ENCODE results near the gene CDH22.

CDH22 gene

DNA sequence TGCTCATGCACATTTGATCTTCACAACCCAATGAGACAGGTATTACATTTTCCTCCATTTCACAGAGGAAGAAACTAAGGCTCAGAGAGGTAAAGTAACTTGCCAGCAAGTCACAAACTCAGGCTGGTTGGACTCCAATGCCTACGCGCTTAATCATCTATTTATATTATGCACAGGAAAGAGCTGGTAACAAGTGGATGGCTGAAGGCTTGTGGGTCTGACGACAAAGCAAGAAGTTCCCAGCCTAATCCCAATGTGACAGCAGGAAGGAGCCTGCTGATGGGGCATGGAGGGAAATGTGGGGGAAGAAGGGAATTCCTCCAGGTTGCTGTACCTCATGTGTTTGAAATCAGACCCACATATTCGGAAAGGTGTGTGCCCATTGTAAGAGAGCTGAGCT lies 3.9 kb downstream of the CDH22 start:
- no peak for DNase-seq (ENCODE audit: extremely low spot score, insufficient read length, low read depth)
- no peak for FAIRE-seq

DNA sequence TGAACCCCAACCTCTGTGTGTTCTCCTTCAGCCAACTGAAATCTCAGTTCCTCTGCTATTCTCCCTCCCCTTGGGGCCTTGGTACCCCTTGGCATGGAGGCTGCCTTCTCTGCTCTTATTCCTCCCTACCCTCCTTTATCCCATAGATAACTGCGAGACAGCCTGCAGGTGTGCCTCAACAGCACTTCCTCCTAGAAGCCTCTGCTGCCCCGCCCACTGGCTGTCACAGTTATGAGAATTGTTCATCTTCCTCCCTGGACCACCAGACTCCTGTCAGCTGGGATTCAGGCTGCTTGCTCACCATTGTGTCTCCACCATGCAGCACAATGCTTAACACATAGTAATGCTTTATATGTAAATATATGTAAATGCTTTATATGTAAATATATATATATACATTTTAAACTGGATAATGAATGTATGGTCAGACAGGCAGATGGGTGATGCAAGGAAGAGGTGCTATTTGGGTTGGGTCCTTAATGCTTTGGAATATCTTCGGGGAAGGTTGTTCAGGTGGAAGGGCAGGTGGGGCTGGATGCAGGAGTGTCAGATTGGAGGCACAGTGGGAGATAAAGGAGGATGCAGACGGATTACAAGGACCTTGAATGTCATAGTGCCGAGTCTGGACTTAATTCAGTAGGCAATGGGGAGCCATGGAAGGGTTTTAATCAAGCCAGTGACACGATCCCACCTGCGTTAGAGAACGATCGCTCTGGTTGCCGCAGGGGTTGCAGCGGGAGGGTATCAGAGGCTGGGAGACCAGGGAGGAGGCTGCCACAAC lies 4.9 kb downstream of the CDH22 start:
- FAIRE-seq (no peak), DNase-seq (ENCODE audit: extremely low spot score, insufficient read length, low read depth) (no peak)

DNA sequence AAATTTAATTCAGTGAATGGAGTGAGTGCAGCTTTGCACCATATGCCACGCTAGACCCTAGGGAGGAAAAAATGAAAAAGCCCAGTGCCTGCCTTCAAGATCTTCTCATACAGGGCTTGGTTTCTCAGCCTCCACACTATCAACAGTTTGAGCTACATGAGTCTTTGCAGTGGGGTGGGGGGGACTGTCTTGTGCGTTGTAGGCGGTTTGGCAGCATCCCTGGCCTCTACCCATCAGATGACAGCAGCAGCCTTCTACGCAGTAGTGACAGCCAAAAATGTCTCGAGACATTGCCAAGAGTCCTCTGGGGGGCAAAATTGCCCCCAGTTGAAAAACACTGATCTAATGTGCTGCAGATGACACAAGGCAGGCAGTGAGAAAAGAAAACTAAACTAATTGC lies 6.2 kb downstream of the CDH22 start:
- DNase-seq (ENCODE audit: extremely low spot score, insufficient read length, low read depth) (no peak), FAIRE-seq (no peak)

DNA sequence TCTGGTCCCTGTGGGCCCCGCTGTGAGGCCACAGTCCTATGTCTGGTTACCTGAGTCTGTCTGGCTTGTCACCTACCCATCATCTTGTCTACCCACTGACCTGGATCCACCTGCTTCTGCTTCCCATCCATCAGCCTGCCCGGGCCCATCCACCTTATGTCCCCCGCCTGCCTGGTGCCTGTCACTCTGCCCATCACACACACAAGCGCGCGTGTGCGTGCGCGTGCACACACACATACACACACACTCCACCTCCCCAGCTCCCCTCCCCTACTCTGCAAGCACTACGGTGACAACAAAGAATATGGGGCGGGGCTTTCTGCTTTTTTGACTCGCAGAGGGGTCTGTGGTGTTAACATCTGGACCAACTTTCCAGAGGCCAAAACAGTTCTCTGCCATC lies 8.0 kb downstream of the CDH22 start:
- no peak for DNase-seq (ENCODE audit: extremely low spot score, insufficient read length, low read depth)
- no peak for FAIRE-seq

DNA sequence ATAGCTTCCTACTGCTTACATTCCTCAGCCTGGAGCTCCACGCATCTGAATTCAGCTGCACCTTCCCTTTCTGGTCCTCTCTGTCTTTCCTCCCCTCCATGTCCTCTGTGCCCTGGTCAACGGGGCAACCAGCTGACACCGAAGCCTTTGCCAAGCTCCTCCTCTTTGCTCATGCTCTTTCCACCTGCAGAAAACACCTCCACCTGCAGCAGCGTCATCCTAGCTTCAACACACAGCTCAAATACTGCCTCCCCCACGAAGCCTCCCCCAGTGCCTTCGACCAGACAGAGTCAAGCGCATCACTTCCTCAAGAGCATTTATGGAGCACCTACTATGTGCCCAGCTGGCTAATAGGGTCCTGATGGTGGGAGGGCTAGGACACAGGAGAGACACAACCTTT lies 9.2 kb downstream of the CDH22 start:
- FAIRE-seq (no peak), DNase-seq (ENCODE audit: extremely low spot score, insufficient read length, low read depth) (no peak)

DNA sequence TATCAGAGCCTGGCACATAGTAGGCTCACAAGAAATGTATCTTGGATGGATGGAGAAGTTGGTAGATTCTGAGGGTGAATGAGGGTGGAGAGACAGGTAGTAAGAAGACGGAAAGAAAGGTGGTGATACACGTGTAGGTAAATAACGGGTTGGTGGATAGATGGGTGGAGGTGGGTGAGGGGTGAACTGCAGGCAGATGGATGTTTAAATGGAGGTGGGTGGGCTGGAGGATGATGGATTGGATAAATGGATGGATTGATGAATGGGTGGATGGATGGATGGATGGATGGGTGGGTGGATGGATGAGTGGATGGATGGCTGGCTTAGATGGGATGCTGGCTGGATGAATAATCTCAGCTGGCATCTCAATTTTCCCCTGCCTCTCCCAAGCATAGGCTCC lies 9.9 kb downstream of the CDH22 start:
- FAIRE-seq: no peak
- DNase-seq (ENCODE audit: extremely low spot score, insufficient read length, low read depth): no peak

DNA sequence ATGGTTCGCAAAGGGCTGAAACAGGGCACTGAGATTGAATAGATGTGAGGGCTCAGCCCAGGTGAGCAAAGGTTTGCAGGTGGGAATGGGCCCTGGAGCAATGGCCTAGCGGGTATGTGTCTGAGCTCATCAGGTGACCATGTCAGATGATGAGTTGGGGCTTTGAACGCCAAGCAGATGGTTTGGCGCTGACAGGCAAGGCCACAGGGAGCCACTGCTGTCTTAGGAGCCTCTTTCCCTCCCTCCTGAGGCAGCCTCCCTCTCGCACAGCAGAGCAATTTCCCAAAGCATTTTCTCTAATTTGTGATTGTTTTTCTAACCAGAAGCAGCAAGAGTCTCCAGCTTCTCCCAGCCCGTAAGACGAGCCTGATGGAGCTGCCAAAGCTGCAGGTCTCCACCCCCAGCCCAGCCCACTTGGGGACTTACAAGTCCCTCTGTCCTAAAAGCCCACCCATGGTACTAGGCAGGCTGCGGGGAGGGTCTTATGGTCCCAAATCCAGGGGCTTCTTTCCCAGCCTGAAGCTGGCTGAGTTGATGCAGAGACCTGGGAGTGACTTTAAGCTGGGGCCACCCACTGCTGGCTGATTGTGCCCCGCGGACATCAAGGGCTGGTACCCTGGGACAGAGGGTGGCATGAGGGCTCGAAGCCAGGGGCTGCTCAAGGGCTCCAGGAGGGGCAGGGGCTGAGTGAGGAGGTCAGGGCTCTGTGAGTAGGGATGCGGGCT lies 11.6 kb downstream of the CDH22 start:
- FAIRE-seq (no peak), DNase-seq (ENCODE audit: extremely low spot score, insufficient read length, low read depth) (no peak)

DNA sequence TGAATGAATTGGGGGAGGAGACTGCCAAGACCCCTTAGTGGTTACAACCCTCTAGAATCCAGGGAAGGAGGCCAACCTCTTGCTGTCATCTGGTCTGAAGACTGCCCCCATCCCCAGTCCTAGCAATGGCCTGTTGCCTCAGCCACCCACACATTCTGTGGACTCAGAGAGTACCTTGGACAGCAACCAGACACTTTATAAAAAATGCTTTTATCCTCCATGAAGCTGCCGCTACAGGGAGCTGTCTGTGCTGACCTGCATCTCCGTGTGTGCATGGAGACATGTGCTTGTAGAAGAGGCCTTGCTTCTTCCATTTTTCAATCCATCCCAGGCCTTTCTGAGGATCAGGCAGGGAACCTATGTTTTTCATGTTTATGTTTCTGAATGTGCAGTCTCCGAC lies 15.2 kb downstream of the CDH22 start:
- no peak for DNase-seq (ENCODE audit: extremely low spot score, insufficient read length, low read depth)

DNA sequence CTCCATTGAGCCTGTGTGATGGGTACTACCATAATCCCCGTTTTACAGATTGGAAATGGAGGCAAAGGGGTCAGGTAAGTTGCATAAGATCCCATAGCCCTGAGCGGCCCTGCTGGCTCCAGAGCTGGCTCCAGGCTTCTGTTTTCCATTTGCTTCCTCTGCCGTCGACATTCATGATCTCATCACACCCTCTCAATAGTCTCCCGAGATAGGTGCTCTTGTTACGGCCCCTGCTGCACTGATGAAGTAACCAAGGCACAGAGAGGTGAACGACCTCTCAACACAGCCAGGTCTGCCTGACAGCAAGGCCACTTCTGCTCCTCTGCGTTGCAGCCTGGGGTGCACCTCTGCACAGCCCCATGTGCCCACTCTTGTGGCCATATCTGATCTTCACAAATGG lies 16.9 kb downstream of the CDH22 start:
- DNase-seq (ENCODE audit: extremely low spot score, insufficient read length, low read depth): no peak
- no peak for FAIRE-seq

More for the DNA sequence above, 15.2 kb downstream of the CDH22 start:
- no peak for FAIRE-seq

DNA sequence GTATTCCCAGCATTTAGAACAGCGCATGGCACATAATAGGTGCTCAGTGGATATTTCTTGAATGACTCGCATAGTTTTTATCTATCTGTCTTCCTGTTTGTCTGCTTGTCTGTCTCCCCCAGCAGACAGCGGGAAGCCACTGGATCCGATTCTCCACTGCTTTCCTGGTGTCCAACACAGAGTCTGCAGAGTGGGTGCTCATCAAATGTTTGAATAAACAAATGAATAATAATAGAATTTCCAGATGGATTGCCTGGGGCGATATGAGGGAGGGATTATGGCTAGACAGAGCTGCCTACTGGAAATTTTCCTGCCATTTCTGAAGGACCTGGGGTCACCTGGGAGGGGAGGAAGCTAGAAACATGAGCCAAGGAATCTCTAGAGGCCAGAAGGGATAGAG lies 18.9 kb downstream of the CDH22 start:
- FAIRE-seq (no peak), DNase-seq (ENCODE audit: extremely low spot score, insufficient read length, low read depth) (no peak)

DNA sequence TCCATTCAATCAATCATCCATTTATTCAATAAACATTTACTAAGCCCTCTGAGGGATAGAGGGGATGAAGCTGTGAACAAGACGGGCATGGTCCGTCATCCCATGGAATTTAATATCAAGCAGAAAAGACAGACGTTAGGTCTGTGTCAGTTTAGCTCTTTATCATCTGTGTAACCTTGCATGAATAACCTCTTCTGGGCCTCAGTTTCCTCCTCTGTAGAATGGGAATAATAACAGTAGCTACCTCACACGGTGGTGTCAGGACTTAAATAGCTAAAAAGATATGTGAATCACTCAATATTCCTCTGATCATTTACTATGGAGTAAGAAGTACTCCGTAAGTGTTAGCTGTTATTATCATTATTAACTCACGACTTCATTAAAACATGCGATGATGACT lies 21.3 kb downstream of the CDH22 start:
- DNase-seq (ENCODE audit: extremely low spot score, insufficient read length, low read depth): no peak
- FAIRE-seq: no peak

DNA sequence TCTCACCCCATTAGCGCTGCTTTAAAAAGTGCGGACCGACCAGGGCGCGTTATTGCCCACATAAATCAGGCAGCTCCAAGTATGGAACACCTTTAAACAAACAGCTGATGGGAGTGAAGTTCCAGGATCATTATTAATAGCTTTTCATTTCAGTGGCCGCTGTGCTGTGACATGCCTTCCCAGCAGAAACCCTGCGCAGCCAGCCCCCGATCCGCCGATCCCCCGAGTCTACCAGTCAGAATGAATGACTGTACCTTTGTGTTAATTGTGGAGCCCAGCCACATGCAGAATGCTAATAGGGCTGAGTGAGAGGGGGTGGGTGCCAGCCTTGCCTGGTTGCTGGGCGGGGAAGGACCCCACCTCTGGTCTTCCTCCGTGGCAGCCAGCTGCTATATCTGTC lies 21.9 kb downstream of the CDH22 start:
- FAIRE-seq (no peak), DNase-seq (ENCODE audit: extremely low spot score, insufficient read length, low read depth) (no peak)

DNA sequence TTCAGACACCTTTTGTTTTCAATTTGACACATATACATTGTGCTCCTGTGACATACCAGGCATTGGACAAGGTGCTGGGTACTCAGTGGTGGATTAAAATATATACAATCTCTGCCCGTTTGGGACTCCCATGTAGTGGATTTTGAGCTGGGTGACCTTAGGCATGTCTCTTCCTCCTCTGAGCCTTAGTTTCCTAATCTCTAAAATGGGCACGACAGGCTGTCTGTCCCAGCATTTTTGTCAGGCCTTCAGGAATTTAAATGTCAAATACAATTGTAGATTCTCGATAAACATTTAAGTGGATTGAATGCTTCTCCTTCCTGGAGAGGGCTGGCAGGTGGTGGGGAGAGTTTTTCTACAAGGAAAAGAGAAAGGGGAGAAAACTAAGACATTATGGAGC lies 22.6 kb downstream of the CDH22 start:
- DNase-seq (ENCODE audit: extremely low spot score, insufficient read length, low read depth): no peak
- no peak for FAIRE-seq

DNA sequence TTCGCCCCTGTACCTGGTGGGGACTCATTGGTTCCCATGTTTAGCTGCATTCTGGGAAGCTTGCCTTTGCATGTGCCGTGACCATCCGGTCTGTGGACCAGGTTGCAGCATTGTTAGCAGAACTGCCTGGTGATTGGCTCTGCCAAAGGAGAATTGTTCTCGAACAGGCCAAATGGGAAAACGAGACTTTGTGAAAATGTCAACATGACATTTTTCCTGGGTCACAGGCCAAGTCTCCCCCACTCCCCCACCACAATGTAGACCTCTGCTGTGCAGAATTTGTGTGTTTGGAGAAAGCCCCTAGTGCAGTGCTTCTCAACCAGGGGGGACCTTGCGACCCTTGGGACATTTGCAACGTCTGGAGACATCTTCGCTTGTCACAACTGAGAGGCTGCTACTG lies 23.2 kb downstream of the CDH22 start:
- FAIRE-seq (no peak), DNase-seq (ENCODE audit: extremely low spot score, insufficient read length, low read depth) (no peak)

DNA sequence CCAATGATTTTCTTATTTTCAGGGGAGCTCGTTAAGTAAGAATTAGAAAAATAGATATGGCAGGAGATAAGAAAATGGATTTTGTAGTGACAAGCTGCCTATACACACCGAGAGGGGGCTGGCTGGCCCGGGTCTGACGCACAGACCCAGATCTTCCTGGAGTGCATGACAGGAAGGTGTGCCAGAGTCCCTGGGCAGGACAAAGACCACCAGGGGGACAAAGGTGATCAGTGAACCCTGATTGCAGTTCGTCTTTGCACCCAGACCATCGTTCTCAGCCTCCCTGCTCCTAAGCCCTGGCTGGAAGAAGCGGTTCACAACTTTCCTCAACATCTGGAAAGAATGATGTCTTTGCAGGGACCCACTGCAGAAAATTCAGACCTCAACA lies 24.3 kb downstream of the CDH22 start:
- no peak for FAIRE-seq
- DNase-seq (ENCODE audit: extremely low spot score, insufficient read length, low read depth): no peak

DNA sequence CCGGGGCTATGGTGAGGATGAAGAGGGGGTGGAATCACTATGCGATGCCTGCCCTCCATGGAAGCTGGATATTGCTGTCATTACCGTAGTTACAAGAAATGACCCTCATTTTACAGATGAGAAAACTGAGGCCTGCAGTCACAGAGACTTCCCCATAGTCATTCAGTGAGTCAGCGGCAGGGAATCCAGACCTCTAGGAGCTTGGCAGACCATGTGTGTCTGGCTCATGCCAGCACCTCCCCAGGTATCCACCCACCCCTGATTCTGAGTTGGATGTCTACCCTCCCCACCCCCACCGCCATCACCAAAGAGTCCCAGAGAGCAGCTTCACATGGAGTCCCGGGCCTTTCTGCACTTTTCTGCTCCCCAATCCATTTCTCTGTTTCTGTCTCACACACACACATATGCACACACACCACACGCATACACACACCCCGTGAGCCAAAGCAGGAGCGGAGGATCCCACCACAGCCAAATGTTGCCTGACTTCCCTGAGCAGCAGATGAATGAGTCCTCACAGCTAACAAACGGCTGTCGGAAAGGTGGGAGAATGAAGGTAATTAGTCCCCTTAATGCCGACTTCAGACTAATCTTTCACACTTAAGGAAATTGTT lies 24.8 kb downstream of the CDH22 start:
- FAIRE-seq: no peak
- no peak for DNase-seq (ENCODE audit: extremely low spot score, insufficient read length, low read depth)

DNA sequence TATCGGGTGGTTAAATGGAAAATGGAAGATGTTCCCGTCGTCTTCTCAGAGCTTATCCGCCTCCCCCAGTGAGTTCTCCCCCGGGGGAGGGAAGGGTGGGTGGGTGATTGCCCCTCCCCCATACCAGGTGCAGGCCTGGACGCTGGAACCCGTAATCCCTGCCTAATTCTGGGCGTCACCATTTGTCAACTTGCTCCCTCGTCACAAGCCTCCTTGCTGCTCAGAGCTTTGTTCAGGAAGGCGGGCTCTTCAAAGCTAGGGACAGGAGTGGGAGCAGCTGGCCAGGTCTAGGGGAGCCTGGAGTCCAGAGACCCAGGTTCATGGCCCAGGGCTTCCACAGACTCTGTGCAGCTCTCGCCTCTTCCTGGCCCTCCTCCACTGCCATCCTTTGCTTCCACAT lies 25.6 kb downstream of the CDH22 start:
- FAIRE-seq: no peak
- DNase-seq (ENCODE audit: extremely low spot score, insufficient read length, low read depth): no peak

DNA sequence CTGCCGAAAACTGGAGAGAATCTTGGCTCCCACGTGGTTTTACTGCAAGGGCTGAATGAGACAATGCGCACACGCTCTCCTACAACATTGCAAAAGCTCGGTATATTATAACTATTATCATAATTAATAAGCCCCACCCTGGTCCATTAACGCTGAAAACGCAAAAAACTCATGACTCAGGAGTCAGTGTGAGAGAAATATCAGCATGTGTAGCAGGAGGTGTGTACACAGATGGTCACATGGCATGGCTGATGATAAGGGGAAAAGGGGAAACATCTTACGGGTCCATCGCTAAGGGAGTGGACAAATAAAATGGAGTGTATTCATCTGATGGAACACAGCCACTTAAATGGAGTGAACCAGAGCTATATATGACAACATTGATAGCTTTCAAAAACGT lies 29.2 kb downstream of the CDH22 start:
- FAIRE-seq: no peak
- DNase-seq (ENCODE audit: extremely low spot score, insufficient read length, low read depth): no peak

DNA sequence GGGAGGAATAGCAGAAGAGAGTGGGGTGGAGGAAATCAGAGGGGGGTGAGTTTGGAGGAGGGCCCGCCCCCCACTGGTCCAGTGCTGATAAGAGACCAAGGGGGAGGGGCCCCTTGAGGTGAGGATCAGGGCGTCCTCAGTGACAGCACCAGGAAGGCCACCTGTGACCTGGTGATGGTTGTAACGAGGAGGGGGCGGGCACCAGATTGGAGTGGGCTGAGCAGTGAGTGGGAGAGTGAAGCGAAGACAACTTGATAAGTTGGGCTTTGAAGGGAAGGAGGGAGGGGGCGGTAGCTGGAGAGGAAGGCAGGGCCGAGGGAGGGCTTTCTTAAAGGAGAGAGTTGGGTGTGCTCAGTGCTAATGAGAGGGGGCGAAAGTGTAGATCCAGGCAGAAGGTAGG lies 30.7 kb downstream of the CDH22 start:
- DNase-seq (ENCODE audit: extremely low spot score, insufficient read length, low read depth) (no peak), FAIRE-seq (no peak)

DNA sequence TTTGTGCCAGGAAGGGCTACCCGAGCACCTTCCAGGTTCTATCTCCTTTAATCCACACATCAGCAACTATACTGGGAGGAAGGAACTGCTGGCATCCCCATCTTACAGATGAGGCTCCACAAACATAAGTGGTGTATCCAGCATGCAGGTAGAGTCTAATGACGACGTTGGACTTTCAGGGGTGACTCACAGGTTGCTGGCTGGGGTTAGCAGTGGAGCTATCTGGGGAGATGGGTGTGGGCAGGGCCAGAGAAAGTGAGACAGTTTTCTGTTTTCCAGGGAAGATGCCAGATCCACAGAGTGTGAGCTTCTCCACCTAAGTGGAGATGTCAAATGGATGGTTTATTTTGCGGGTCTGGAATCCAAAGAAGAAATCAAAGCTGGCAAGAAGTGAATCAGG lies 31.8 kb downstream of the CDH22 start:
- DNase-seq (ENCODE audit: extremely low spot score, insufficient read length, low read depth): no peak
- no peak for FAIRE-seq

DNA sequence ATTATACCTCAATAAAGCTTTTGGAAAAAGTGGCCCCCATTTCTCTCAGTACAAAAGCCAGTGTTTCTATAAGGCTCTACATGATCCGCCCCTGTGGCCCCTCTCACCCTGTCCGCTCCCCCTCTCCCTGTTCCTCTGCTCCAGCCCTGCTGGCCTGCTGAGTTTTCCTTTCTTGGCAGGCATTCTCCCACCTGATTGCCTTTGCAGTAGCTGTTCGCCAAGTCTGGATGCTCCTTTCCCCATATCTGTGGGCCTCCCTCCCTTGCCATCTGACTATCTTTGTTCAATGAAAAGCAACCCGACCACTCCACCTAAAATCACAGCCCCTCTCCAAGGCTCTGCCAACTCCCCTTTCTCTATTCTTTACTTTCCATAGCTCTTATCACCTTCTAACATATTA lies 33.2 kb downstream of the CDH22 start:
- no peak for FAIRE-seq
- no peak for DNase-seq (ENCODE audit: extremely low spot score, insufficient read length, low read depth)
